CD4-positive, alpha-beta T cell treated with Interleukin-12 subunit alpha and Interleukin-12 subunit beta, for 1 hour (primary cell): ENCODE data around the gene CXCL5.

Experiments used
- DNase-seq: peaks from one replicate; pipeline ENCODE4 v3.0.0-alpha.2; 2020

The CXCL5 gene

GRCh38 chr4:73998040-73999011, at the start of gene CXCL5:
Gene CXCL5, minus strand, starts transcription at chr4:73998677. Its CDS starts 96 bp downstream, at chr4:73998581.
- DNase-seq, result no peak

- DNase-seq, result no peak
These were observed 48.7 kb upstream of the CXCL5 start for GRCh38 chr4:74047152-74047551.

GRCh38 chr4:74045772-74046171, 47.3 kb upstream of the CXCL5 start:
- no peak for DNase-seq

- no peak for DNase-seq
These were observed 46.8 kb upstream of the CXCL5 start for GRCh38 chr4:74045247-74045646.

- DNase-seq, result no peak
These were observed 46.2 kb upstream of the CXCL5 start for GRCh38 chr4:74044677-74045076.

GRCh38 chr4:74042681-74043080, 44.2 kb upstream of the CXCL5 start:
- no peak for DNase-seq

- DNase-seq, result no peak
These were observed 42.9 kb upstream of the CXCL5 start for GRCh38 chr4:74041418-74041817.

GRCh38 chr4:74039315-74039763, 40.9 kb upstream of the CXCL5 start:
- no peak for DNase-seq

- peak; percentile 12 for DNase-seq
These were observed 40.2 kb upstream of the CXCL5 start, which contains the start of gene CXCL3 for GRCh38 chr4:74038425-74039314. Gene CXCL3, minus strand, starts transcription at chr4:74038689. Its CDS starts 78 bp downstream, at chr4:74038611.

- no peak for DNase-seq
These were observed 39.6 kb upstream of the CXCL5 start for GRCh38 chr4:74038086-74038424.

- no peak for DNase-seq
These were observed 38.8 kb upstream of the CXCL5 start for GRCh38 chr4:74037076-74037955.

- no peak for DNase-seq
These were observed 35.3 kb upstream of the CXCL5 start for GRCh38 chr4:74033739-74034138.

- no peak for DNase-seq
These were observed 33.6 kb upstream of the CXCL5 start for GRCh38 chr4:74032064-74032463.

GRCh38 chr4:74031576-74031975, 33.1 kb upstream of the CXCL5 start:
- DNase-seq, result no peak

- no peak for DNase-seq
These were observed 31.8 kb upstream of the CXCL5 start for GRCh38 chr4:74030285-74030684.

- no peak for DNase-seq
These were observed 30.0 kb upstream of the CXCL5 start for GRCh38 chr4:74028504-74028903.

GRCh38 chr4:74023709-74024108, 25.2 kb upstream of the CXCL5 start:
- DNase-seq, result no peak

- no peak for DNase-seq
These were observed 23.1 kb upstream of the CXCL5 start for GRCh38 chr4:74021601-74022000.

GRCh38 chr4:74018771-74019170, 20.3 kb upstream of the CXCL5 start:
- no peak for DNase-seq

- DNase-seq, result no peak
These were observed 19.6 kb upstream of the CXCL5 start for GRCh38 chr4:74018116-74018515.

GRCh38 chr4:74016068-74016467, 17.6 kb upstream of the CXCL5 start:
- DNase-seq, result no peak

GRCh38 chr4:74015126-74015780, 16.8 kb upstream of the CXCL5 start:
- DNase-seq, result no peak
